HG03196 (cell line): Measurements from ENCODE around the gene TAL1.

Source experiments
- ATAC-seq: cut with Tn5 transposase; IDR thresholded peaks from one replicate; pipeline ENCODE4 v1.9.1; 2021; ENCODE audit not compliant: unreplicated experiment

Gene TAL1

GRCh38 chr1:47178020-47178419, 54.0 kb downstream of the TAL1 start:
- no peak for ATAC-seq

GRCh38 chr1:47175227-47175934, 56.6 kb downstream of the TAL1 start:
- no peak for ATAC-seq

DNA sequence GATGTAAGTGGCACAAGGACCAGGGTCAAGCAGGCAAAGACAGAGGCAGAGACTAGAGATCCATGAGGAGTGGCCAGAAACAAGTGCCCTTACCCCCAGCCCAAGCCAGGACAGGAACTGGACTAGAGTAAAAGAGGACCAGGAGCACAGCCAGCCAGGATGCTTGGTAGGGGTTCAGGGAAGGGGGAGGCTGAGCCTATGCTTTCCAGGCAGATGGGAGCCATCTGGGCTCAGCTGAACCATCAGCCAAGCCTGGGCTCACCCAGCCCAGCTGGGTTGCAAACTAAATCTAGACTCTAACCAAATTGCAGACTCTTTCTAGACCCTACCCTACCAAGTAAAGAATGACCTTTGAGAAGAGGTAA, 57.4 kb downstream of the TAL1 start:
- ATAC-seq: no peak

- no peak for ATAC-seq
Measured at GRCh38 chr1:47172782-47173181, 59.2 kb downstream of the TAL1 start.
